Naive B cell (primary cell): ENCODE data around the gene CCL28. TPM values are rescaled to one million over a fixed set of nuclear protein-coding genes. Genes with fewer than 3 reads are reported as not detected.
"Not testable (repeated sequence)": the region's sequence is repeated elsewhere in the genome, so short reads cannot be mapped to it uniquely, and the experiment has no call there.

Experiments
- ATAC-seq, 2 donors: fragments of 150-1000 bp; cut with Tn5 transposase; 2 replicates each; pipeline ENCODE4 v1.10.0; 2021; ENCODE audit warnings: low read depth in 2 of 2, mild to moderate bottlenecking in 2 of 2, moderate library complexity in 2 of 2
- DNase-seq: peaks from one replicate; pipeline ENCODE4 v3.0.0; 2022
- H3K27ac Mint-ChIP-seq, 6 donors: one replicate each; pipeline ENCODE4 v1.8.0; 2020 to 2022; ENCODE audit warnings: mild to moderate bottlenecking in 6 of 6, mixed read lengths in 6 of 6, moderate library complexity in 5 of 6, inconsistent platforms in 2 of 6
- H3K27me3 Mint-ChIP-seq, 3 donors: one replicate each; pipeline ENCODE4 v1.8.0; 2021 to 2022; ENCODE audit warnings: mixed read lengths in 3 of 3, mild to moderate bottlenecking in 1 of 3
- H3K36me3 Mint-ChIP-seq, 2 donors: one replicate each; pipeline ENCODE4 v1.8.0; 2020 to 2022; ENCODE audit warnings: mixed read lengths in 2 of 2, inconsistent platforms in 1 of 2, mild to moderate bottlenecking in 1 of 2
- H3K4me1 Mint-ChIP-seq, 3 donors: one replicate each; pipeline ENCODE4 v1.8.0; 2020 to 2022; ENCODE audit warnings: mixed read lengths in 3 of 3, inconsistent platforms in 1 of 3, mild to moderate bottlenecking in 1 of 3, moderate library complexity in 1 of 3
- H3K4me3 Mint-ChIP-seq, 8 donors: one replicate each; pipeline ENCODE4 v1.8.0; 2020 to 2022; ENCODE audit warnings: mild to moderate bottlenecking in 8 of 8, mixed read lengths in 8 of 8, moderate library complexity in 8 of 8, inconsistent platforms in 2 of 8
- H3K9me3 Mint-ChIP-seq, 7 donors: one replicate each; pipeline ENCODE4 v1.8.0; 2020 to 2022; ENCODE audit warnings: mixed read lengths in 7 of 7, mild to moderate bottlenecking in 5 of 7, inconsistent platforms in 2 of 7, moderate library complexity in 1 of 7
- polyA plus RNA-seq, 6 donors: library from polyadenylated mRNA; unstranded; fragments of 300-500 nt; fragmentation: Illumina TruSeq; gene quantifications; one replicate each; pipeline ENCODE4 v1.2.3, GENCODE V29; 2021; ENCODE audit warnings: low read depth in 6 of 6

The CCL28 gene
- polyA plus RNA-seq, 6 donors from 2014 or later = 15.3 to 22.3 (median 19.5) TPM

GRCh38 chr5:43396762-43397304 lies 15.4 kb downstream of the CCL28 start:
- no peaks in the 10 kb centered on the region for H3K36me3 Mint-ChIP-seq
- peak; percentile 78 for DNase-seq
- H3K27me3 Mint-ChIP-seq = no peaks in the 10 kb centered on the region
- ATAC-seq = peak; percentile 97
- peak overlapping the region; percentile 89 to 100 (median 98) for H3K4me3 Mint-ChIP-seq
- H3K4me1 Mint-ChIP-seq = peaks cover 15 to 35% (median 19%) of the 10 kb centered on the region in 3 donors
- no peaks in the 10 kb centered on the region for H3K9me3 Mint-ChIP-seq
- peak overlapping the region; percentile 94 to 99 (median 98) for H3K27ac Mint-ChIP-seq

GRCh38 chr5:43390471-43390870 lies 21.7 kb downstream of the CCL28 start:
- H3K4me3 Mint-ChIP-seq = no peak overlapping the region
- no peaks in the 10 kb centered on the region for H3K27me3 Mint-ChIP-seq
- H3K36me3 Mint-ChIP-seq = peaks cover 12 to 17% of the 10 kb centered on the region in 2 donors
- H3K4me1 Mint-ChIP-seq = peaks cover 24 to 37% (median 31%) of the 10 kb centered on the region in 3 donors
- no peaks in the 10 kb centered on the region for H3K9me3 Mint-ChIP-seq
- DNase-seq (no peak), ATAC-seq (no peak)
- no peak overlapping the region for H3K27ac Mint-ChIP-seq

- peaks cover 20 to 37% (median 31%) of the 10 kb centered on the region in 3 donors for H3K4me1 Mint-ChIP-seq
- ATAC-seq = peak; percentile 85 to 92
Measured at GRCh38 chr5:43389679-43390329, 22.4 kb downstream of the CCL28 start.

GRCh38 chr5:43386960-43387362 lies 25.2 kb downstream of the CCL28 start:
- Mint-ChIP-seq H3K9me3 (no peaks in the 10 kb centered on the region), H3K27ac (peak overlapping the region in 2 of 6 donors; percentile 45 to 84), H3K27me3 (no peaks in the 10 kb centered on the region), H3K36me3 (peaks cover 18 to 20% of the 10 kb centered on the region in 2 donors), H3K4me3 (no peak overlapping the region), H3K4me1 (peaks cover 13 to 45% (median 26%) of the 10 kb centered on the region in 3 donors)
- no peak for DNase-seq
- no peak for ATAC-seq

More at GRCh38 chr5:43389679-43390329, 22.4 kb downstream of the CCL28 start:
- peak overlapping the region in 1 of 8 donors; percentile 11 for H3K4me3 Mint-ChIP-seq
- no peaks in the 10 kb centered on the region for H3K27me3 Mint-ChIP-seq
- H3K36me3 Mint-ChIP-seq = peaks cover 12 to 17% of the 10 kb centered on the region in 2 donors
- no peaks in the 10 kb centered on the region for H3K9me3 Mint-ChIP-seq
- H3K27ac Mint-ChIP-seq = peak overlapping the region in 2 of 6 donors; percentile 20 to 93
- DNase-seq = peak; percentile 56

GRCh38 chr5:43376496-43377140 lies 35.6 kb downstream of the CCL28 start:
- no peak for DNase-seq
- no peak for ATAC-seq
- H3K4me3 Mint-ChIP-seq = no peak overlapping the region
- H3K27me3 Mint-ChIP-seq = no peaks in the 10 kb centered on the region
- H3K4me1 Mint-ChIP-seq = no peaks in the 10 kb centered on the region
- no peak overlapping the region for H3K27ac Mint-ChIP-seq
- peaks cover 0 to 2% (median 0%) of the 10 kb centered on the region in 7 donors for H3K9me3 Mint-ChIP-seq
- H3K36me3 Mint-ChIP-seq = peaks cover 23 to 24% of the 10 kb centered on the region in 2 donors

GRCh38 chr5:43371821-43372220 lies 40.4 kb downstream of the CCL28 start:
- Mint-ChIP-seq H3K4me1 (peaks cover 0 to 3% (median 0%) of the 10 kb centered on the region in 3 donors), H3K4me3 (no peak overlapping the region), H3K36me3 (peaks cover 22 to 29% of the 10 kb centered on the region in 2 donors), H3K27me3 (no peaks in the 10 kb centered on the region), H3K9me3 (peaks cover 0 to 9% (median 2%) of the 10 kb centered on the region in 7 donors), H3K27ac (no peak overlapping the region)
- ATAC-seq = no peak
- no peak for DNase-seq

- no peak for ATAC-seq
- Mint-ChIP-seq H3K27me3 (peaks cover 0 to 7% (median 0%) of the 10 kb centered on the region in 3 donors), H3K4me1 (peaks cover 0 to 3% (median 0%) of the 10 kb centered on the region in 3 donors), H3K9me3 (peaks cover 0 to 9% (median 2%) of the 10 kb centered on the region in 7 donors), H3K36me3 (peaks cover 12 to 21% of the 10 kb centered on the region in 2 donors), H3K4me3 (no peak overlapping the region), H3K27ac (no peak overlapping the region)
- no peak for DNase-seq
Measured at GRCh38 chr5:43370352-43370751, 41.8 kb downstream of the CCL28 start.

GRCh38 chr5:43369651-43370050 lies 42.5 kb downstream of the CCL28 start:
- Mint-ChIP-seq H3K4me3 (no peak overlapping the region), H3K36me3 (peaks cover 12 to 21% of the 10 kb centered on the region in 2 donors), H3K4me1 (peaks cover 0 to 3% (median 0%) of the 10 kb centered on the region in 3 donors), H3K27me3 (peaks cover 0 to 7% (median 0%) of the 10 kb centered on the region in 3 donors), H3K27ac (no peak overlapping the region), H3K9me3 (peaks cover 0 to 11% (median 3%) of the 10 kb centered on the region in 7 donors)
- DNase-seq (no peak), ATAC-seq (no peak)

- peaks cover 0 to 11% (median 3%) of the 10 kb centered on the region in 7 donors for H3K9me3 Mint-ChIP-seq
- peaks cover 0 to 3% (median 0%) of the 10 kb centered on the region in 3 donors for H3K4me1 Mint-ChIP-seq
- no peak for ATAC-seq
- DNase-seq = no peak
- H3K36me3 Mint-ChIP-seq = peaks cover 12 to 21% of the 10 kb centered on the region in 2 donors
- peaks cover 0 to 7% (median 0%) of the 10 kb centered on the region in 3 donors for H3K27me3 Mint-ChIP-seq
- H3K4me3 Mint-ChIP-seq = no peak overlapping the region
- peak overlapping the region in 1 of 6 donors; percentile 4 for H3K27ac Mint-ChIP-seq
Measured at GRCh38 chr5:43367909-43368669, 44.1 kb downstream of the CCL28 start.

- ATAC-seq (no peak), DNase-seq (no peak)
- Mint-ChIP-seq H3K4me1 (peaks cover 0 to 3% (median 0%) of the 10 kb centered on the region in 3 donors), H3K9me3 (peaks cover 0 to 11% (median 3%) of the 10 kb centered on the region in 7 donors), H3K4me3 (no peak overlapping the region), H3K36me3 (peaks cover 12 to 21% of the 10 kb centered on the region in 2 donors), H3K27me3 (peaks cover 0 to 7% (median 0%) of the 10 kb centered on the region in 3 donors), H3K27ac (no peak overlapping the region)
Measured at GRCh38 chr5:43367453-43367852, 44.7 kb downstream of the CCL28 start.

- H3K9me3 Mint-ChIP-seq = peaks cover 1 to 12% (median 6%) of the 10 kb centered on the region in 7 donors
- not testable (repeated sequence) for DNase-seq, ATAC-seq, H3K27ac Mint-ChIP-seq, H3K4me3 Mint-ChIP-seq, H3K4me1 Mint-ChIP-seq, H3K27me3 Mint-ChIP-seq
- peaks cover 7 to 18% of the 10 kb centered on the region in 2 donors for H3K36me3 Mint-ChIP-seq
Measured at GRCh38 chr5:43366680-43367246, 45.4 kb downstream of the CCL28 start.

- not testable (repeated sequence) for ATAC-seq, H3K4me1 Mint-ChIP-seq, H3K27ac Mint-ChIP-seq, DNase-seq, H3K27me3 Mint-ChIP-seq, H3K4me3 Mint-ChIP-seq
- H3K36me3 Mint-ChIP-seq = peaks cover 7 to 16% of the 10 kb centered on the region in 2 donors
- H3K9me3 Mint-ChIP-seq = peaks cover 8 to 25% (median 19%) of the 10 kb centered on the region in 7 donors
Measured at GRCh38 chr5:43365155-43365554, 47.0 kb downstream of the CCL28 start.
